SKM-1 treated with dmso at 0.1 percent for 144 hours (cell line): ENCODE results near the gene GRIK4.
"Not testable (repeated sequence)": the region's sequence is repeated elsewhere in the genome, so short reads cannot be mapped to it uniquely, and the experiment has no call there.

Experiments
- DNase-seq: peaks from one replicate; lab custom pipeline; 2025; ENCODE audit not compliant: unreplicated experiment; lab: John Stamatoyannopoulos, UW

Gene GRIK4

DNA sequence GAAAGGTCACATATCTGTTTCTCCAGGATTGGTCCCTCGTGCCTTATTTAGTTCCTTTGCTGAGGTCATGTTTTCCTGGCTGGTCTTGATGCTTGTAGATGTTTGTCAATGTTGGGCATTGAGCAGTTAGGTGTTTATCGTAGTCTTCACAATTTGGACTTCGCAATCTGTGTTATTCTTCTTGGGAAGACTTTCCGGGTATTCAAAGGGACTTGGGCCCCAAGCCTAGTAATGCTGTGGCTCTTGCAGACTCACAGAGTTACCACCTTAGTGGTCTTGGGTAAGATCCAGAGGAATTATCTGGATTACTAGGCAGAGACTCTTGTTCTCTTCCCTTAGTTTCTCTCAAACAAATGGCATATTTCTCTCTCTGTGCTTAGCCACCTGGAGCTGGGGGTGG, 223.5 kb downstream of the GRIK4 start:
- no peak for DNase-seq

DNA sequence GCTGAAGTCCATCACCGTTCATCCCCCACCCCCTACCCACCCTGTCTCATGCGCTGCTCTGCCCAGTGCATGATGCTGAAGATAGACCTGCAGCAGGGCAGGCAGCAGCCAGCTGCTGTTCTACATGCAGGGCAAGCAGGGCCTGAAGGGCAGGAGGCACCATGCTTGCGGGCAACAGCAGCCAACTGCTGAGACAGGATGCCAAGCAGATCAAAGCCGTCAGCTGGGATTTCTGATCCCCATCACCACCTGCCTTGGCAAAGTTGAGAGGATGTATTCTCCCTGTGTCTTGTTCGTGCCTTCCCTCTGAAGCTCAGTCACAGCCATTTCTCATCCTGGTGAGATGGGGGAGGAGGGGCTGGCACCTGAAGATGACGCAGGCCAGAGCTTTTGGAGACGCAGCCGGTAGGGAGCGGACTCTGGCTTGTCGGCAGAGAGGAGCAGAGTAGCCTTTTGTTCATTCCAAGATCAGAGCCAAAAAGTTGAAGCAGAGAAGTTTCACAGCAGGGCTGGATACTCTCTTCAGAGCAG, 227.0 kb downstream of the GRIK4 start:
- DNase-seq, result no peak

DNA sequence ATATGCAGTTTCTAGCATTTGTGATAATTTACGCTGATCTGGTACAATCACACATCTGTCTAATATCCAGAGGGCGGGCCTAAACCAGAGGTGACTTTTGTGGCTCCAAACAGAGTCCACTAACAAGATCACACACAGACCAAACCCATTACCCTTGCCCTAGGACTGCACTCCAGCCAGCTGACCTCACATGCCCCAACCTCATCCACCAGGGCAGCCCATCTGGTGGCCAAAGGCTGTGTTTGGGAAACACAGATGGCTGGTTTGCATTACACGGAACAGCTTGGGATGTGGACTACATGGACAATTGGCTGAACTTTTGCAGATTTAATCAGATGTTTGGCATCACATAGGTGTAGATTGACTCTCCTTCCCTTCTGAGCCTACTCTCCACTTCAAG, 228.2 kb downstream of the GRIK4 start:
- DNase-seq, result no peak

DNA sequence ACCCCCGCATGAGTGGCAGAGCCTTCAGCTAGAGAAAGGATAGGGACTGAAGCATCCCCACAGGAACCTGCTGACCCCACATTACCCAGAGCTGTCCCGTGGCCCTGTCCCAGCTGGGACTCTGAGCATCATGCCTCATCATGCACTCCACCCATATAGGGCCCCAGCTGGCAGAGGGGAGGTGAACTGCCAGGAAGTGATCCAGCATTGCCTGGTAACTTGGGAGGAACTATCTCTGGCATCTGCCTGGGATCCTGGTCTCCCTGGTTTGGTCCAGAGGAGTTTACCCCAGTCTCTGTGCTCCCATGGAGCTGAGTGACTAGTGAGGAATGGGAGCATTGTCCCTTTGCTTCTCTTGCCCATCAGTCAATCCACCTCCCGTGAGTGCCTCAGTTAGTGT, 228.8 kb downstream of the GRIK4 start:
- DNase-seq, result no peak

- no peak for DNase-seq
These were observed 232.8 kb downstream of the GRIK4 start for GRCh38 chr11:120744016-120744994.

DNA sequence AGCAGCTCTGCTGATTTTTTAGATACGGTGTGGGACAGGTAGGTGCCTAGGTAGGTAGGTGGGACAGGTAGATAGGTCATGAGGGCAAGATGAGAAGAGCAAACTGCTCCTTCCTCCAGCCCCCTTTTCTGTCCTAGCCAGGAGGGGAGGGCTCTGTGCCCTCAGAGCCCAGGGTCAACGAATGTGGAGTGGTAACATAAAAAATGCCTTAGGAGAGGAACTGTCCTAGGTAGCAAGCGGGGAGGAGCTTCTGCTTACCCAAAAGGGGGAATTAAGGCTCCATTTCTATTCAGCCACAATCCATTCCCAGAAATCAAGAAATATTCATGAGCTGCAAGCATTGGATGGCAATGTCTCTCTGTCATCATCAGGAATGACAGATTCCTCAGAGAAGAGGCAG, 234.8 kb downstream of the GRIK4 start:
- DNase-seq, result no peak

- DNase-seq, result no peak
These were observed 235.5 kb downstream of the GRIK4 start for GRCh38 chr11:120746836-120747609.

- DNase-seq, result no peak
These were observed 236.6 kb downstream of the GRIK4 start for GRCh38 chr11:120747850-120748814.

DNA sequence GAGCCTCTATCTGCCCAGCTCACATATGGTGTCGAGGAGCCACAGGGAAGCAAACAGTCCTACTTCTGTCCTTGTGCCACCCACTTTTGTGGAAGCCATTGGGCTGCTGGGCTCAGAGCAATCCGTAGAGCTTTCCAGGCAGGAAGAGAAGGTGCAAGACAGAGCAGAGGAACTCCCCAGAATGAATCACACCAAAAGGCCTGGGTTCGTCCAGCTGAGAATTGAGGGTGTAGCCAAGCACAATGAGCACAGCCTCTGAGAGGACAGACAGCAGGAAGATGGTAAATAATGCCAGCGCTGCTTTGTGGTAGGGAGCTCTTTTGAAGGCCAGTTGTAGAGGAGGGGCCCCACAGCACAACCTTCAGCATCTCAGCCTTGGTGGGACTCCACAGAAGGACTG, 237.8 kb downstream of the GRIK4 start:
- no peak for DNase-seq

- no peak for DNase-seq
These were observed 239.3 kb downstream of the GRIK4 start for GRCh38 chr11:120750647-120751549.

DNA sequence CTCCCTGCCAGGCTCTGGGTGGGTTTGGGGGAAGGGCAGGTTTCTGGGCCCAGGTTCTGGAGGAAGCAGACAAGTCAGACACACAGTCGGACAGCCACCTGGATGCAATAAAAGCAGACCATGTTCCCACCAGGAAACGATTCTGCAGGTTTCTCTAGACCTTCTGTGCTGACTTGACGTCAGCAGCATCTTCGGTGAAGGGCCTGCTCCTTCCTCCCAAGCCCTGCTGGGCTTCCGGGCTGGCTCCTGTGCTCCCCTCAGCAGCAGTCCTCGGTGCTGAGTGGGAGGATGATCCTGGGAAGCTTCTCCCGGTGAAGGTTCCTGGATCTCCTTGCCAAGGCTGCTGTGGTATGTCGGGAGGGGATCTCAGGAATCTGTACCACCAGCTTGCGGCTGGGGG, 240.0 kb downstream of the GRIK4 start:
- DNase-seq, result no peak

GRCh38 chr11:120752668-120753067, 241.1 kb downstream of the GRIK4 start:
- DNase-seq, result no peak

DNA sequence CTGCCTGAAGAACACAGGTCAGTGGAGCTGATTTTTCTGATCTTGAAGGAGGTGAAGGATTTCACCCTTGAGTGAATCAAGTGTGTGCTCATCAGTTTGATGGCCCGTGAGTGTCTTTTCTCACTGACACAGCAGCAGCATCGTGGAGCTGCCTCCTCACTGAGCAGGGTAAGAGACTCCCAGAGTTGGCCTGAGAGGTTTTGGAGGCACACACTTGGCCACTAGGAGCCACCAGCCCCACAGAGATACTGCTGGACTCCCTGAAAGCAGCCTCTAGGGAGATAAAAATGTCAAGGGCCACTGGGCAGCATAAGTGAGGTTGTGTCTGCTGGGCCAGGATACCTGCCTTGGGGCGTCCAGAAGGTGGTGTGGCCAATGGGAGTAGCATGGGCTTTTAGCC, 245.4 kb downstream of the GRIK4 start:
- no peak for DNase-seq

- no peak for DNase-seq
These were observed 247.5 kb downstream of the GRIK4 start for GRCh38 chr11:120759046-120759445.

- DNase-seq, result not testable (repeated sequence)
These were observed 254.2 kb downstream of the GRIK4 start for GRCh38 chr11:120765710-120766109.

GRCh38 chr11:120766318-120766717, 254.8 kb downstream of the GRIK4 start:
- DNase-seq, result no peak

DNA sequence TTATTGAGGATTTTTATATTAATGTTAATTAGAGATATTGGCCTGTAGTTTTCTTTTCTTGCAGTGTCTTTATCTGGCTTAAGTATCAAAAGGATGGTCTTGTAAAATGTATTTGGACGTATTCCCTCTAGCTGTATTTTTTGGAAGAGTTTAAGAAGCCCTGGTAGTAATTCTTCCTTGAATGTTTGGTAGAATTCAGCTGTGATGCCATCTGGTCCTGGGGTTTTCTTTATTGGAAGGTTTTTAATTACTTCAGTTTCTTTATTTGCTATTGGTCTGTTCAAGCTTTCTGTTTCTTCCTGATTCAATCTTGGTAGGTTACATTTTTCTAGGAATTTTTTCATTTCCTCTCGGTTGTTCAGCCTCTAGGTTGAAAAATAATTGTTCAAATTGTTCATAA, 257.4 kb downstream of the GRIK4 start:
- no peak for DNase-seq

DNA sequence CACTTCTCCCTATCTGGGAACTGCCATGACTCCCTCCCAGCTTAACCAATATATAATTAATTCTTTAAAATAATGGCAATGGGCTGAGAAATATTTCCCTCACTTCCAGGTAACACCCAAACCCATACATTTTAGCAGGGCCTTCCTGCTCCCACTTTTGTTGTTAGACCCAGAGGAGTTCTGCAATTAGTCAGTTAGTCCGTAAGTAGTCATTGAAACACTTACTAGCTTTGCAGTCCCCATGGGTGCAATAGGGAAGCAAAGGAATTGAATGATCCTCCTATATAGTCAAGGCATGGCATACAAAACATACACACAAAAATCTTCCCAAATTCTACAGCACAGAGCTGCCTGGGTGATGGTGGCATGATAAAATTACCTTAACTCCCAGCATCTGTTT, 258.4 kb downstream of the GRIK4 start:
- DNase-seq, result no peak

GRCh38 chr11:120771551-120772060, 260.1 kb downstream of the GRIK4 start:
- DNase-seq, result no peak
